NCI-H128 (cell line): ENCODE data around the gene TCF7L1.

Source experiments
- DNase-seq: peaks from one replicate; lab custom pipeline; 2025; ENCODE audit not compliant: unreplicated experiment; lab: John Stamatoyannopoulos, UW

TCF7L1 gene

DNA sequence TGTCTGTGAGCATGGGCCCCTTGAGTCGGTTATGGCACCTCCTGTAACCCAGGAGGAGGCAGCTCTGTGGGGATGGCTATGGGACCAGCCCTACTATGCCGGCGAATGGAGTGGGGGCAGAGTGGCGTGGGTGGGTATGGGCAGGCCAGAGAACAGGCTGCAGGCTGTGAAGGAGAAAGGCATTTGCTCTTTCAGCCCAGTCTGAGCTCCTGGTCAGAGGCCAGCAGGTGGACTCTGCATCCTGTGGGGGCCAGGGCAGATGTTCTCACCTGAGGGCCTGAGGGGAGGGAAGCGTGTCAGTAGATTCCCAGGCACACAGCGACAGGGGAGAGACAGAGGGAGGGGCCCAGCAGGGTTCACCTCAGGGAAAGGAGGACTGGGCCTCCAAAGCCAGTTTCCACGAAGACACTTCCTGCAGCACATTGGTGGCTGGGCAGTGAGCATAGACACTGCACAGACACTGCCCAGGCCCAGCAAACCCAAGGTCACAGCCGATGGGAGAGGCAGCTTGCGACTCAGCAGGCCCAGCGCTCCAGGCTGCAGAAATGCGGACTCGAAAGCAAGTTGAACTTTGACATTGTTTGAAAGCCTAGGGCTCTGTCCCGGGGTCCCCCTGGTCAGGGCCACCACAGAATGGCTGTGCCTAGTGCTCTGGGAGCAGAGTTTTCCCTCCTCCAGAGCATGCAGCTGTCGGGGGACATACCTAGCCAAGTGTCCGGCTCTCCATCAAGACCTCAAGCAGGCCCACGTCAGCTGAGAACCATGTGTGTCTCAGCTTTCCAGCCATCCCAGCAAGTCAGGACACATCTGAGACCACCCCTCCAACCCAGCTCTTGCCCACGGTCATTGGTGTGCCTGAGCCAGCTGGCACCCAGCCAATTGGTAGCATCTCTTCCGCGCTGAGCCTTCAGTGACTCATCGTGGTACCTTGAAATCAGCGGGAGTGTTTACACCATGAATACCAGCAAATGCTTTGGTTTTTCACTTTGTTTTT, 140.8 kb downstream of the TCF7L1 start:
- DNase-seq: no peak

DNA sequence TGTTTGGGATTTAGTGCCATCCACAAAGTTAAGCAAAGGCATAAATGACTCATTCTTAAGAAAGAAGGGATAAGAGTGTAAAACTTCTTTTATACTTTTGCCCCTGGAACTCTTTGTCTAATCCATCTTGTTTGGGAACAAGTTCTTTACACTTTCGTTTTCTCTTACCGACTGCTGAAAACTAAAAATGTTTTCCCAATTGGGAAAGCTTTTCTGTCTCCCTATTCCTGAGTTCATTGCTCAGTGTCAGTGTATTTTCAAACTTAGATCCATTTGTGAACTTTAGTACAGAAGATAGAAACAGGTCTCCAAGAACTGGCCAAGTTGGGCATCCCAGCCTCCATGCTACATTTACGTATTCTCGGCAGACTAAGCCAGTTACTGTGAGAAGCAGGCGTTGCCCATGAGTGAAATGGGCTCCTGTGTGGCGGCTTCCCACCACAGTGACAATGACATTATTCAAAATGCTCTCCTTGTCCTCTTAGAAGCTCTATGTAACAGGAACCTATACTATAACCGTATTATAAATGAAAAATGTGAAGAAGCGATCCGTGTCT, 142.9 kb downstream of the TCF7L1 start:
- no peak for DNase-seq

DNA sequence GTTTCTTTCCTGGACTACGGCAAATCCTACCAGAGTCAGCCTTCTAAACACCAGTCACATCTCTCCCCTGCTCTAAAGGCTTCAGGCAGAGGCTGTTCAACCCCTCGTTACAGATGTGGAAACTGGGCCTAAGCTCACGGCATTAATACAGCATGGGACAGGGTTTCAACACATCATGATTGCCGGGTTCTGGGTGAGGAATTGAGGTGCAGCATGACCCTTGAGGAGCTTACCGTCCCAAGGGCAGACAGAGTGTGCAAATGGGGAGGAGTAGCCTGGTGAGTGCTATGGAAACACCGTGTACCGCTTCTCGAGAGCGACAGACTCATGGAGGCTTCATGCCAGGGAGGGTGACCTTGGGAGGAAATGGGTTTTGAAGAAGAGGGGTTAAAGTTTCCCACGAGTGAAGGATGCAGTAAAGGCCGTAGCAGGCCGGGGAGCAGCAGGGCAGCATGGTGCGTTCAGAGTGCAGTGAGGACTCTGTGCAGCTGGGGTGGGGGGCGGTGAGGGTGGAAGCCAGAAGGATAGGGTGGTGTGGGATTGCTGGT, 143.5 kb downstream of the TCF7L1 start:
- no peak for DNase-seq

DNA sequence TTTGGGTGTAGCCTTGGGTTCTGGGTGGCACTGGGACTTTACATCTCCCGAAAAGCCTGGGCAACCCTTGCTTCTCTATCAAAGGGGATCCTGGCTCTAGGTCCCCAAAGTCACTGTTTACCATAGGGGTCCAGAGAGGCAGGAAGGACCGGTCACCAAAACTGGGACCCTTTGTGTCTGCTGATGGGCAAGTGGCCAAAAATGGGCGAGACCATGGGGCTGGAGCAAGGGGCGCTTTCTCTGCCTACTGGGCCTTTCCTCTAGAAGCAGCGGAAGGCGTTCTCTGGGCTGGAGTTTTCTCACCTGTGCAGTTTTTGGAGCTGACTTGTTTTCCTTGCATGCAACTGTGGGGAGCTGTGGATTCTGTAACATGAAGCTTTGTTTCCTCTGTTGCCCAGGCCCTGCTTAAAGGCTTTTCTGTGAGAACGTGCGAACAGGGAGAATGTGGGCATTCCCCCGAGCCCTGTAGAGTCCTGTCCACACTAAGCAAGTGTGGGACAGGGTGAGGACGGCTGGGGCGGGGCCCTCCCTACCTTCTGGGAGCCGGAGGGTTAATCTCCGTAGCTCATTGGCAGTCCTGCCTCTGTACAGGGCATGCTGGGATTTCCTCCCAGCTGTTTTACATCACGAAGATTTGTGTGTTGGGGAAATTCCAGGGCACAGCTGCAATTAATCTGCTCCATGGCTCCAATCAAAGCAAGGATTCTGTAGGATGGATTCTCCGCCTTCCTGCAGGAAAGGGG, 144.4 kb downstream of the TCF7L1 start:
- DNase-seq: no peak

DNA sequence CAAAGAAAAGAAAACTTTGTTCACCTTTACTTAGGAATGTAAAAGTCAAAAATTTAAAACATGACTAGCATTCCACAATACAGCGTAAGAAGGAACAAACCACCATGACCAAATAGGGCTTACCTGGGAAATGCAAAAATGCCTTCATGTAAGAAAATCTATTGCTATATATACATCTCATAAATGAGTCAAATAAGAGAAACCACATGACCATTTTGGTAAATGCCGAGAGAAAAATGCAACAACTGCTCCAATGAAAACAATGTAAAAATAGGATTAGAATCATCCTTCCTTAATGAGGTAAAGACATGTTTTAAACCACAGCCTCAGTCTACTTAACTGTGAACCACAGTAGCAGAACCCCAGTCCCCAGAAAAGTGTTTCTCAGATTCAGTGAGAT, 145.2 kb downstream of the TCF7L1 start:
- no peak for DNase-seq

DNA sequence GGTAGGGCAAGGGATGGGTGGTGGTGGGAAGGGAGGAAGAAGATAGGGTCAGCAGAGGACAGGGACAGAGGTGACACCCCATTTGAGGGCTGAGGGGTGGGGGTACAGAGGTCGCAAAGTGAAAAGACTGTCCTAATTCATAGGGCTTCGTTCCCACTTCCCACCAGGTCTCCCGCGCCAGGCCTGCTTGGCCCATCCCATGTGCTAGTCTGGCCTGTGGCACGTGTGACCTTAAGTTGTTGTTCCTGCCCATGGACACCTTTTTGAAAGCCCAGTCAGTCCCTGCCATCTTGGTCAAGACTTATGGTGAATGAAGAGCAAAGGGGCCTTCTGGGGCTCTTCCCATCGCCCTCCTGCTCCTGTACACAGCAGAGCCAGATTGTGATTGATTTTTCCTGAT, 148.4 kb downstream of the TCF7L1 start:
- DNase-seq: no peak

DNA sequence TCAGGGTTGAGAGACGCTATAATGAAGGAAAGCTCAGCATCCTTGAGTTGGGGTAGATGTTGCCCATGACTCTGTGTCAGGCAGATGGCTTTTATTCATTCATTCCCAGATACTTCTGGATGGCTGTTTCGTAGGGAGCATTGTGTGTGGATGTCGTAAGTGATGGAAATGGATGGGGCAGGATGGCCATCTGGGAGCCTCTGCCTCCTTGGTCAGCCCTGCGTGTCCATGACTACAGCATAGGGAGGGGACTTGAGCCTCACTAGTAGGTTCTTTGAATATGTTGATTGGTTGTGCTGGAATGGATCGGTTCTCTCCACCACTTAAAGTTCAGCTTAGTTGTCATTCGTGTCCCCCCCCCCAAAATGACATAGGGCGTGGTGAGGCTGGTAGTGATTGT, 149.7 kb downstream of the TCF7L1 start:
- no peak for DNase-seq

DNA sequence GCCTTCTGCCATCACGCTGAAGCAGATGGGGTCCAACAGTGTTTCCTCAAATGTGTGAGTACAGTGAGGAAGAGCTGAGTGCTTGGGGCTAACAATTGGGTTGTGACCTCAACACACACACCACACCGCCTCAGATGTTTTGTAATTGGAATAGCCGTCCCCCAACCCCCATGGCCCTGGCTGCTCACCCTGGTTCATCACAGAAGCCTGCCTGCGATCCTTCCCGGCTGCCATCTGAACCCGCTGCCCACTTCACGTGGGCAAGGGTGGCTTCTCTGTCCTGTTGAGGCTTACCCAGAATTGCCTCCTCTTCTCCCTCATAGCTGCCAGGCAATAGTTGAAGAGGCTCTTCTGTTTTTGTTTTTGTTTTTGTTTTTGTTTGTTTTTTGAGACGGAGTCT, 150.4 kb downstream of the TCF7L1 start:
- DNase-seq: no peak

DNA sequence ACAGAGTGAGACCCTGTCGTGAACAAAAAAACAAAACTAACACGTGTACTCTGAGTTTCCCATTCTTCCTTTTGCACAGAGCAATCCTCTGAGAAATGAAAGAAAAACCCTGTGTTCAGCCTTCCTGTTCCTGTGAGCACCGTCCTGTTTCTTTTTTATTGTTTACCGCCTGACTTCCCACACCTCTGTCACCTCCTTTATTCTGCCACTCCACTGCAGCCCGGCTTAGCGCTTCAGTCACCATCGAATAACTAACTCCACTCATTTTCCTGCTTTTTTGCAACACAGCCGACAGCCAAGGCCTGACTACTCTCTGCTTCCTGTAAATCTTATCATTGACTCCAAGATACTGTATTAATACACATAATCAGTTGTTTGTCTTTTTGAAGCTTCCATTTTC, 153.7 kb downstream of the TCF7L1 start:
- no peak for DNase-seq

DNA sequence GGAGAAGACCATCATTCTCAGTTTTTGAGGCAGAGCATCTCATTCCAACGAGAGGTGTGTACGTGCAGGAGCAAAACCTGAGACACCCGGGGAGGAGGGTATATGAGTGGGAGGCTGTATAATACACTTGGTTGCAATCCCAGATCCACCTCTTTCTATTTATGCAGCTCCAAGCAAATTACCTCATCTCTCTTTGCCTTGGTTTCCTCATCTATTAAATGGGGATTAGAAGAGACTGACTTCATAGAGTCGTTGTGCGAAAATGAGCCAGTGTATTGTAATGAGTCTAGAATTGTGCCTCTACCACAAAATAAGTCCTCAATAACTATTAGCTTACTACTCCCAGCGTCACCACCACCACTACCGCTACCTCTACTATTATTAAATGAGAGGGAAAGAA, 154.5 kb downstream of the TCF7L1 start:
- DNase-seq: no peak

DNA sequence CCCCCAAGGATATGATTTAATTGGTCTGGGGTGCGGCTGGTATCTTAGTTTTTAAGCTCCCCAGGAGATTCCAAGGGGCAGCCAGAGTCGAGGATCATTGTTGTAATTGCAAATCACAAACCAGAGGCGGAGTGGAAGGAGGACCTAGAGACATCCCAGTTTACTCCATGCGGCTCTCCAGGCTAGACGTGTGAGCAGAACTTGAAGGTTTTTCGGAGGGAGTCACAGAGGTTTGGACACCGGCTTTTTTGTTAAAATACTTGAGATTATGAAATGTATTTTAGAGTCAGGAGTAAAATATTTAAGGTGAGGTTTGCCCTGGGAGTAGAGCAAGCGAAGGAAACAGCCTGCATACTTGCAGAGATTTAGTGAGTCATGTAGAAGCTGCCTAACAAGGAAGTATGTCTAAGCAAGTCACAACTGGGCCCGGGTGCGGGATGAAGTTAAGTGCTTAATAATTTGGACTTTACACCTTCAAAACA, 155.1 kb downstream of the TCF7L1 start:
- DNase-seq: no peak

DNA sequence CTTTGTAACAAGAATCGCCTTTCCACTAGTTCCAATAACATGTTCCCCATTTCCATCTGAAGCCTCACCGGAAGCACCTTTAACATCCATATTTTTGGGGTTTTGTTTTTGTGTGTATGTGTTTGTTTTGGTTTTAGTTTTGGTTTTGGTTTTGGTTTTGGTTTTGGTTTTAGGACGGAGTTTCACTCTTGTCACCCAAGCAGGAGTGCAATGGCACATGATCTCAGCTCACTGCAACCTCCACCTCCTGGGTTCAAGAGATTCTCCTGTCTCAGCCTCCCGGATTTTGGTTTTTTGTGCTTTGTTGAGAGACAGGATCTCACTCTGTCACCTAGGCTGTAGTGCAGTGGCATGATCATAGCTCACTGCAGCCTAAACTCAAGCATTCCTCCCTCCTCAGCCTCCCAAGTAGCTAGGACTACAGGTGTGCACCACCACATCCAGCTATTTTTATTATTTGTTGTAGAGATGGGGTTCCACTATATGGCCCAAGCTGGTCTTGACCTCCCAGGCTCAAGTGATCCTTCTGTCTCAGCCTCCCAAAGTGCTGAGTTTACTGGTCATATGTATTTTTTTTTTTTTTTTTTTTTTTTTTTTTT, 158.3 kb downstream of the TCF7L1 start:
- no peak for DNase-seq

DNA sequence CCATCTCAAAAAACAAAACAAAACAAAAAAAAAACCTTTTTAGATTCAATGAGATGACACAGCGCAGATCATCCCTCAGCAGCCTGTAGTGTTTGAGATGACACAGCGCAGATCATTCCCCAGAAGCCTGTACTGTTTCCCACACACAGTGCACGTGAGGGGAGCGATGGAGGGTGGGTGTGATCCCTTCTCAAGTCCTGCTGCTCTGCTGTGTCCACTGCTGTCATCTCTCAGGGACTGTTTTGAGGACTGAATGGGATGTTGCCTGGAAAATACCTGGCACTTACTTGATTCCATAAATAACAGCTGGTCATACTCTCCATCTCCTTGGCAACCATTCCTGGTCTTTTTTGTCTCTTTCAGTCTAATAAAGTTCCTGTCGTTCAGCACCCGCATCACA, 168.9 kb downstream of the TCF7L1 start:
- DNase-seq: no peak

DNA sequence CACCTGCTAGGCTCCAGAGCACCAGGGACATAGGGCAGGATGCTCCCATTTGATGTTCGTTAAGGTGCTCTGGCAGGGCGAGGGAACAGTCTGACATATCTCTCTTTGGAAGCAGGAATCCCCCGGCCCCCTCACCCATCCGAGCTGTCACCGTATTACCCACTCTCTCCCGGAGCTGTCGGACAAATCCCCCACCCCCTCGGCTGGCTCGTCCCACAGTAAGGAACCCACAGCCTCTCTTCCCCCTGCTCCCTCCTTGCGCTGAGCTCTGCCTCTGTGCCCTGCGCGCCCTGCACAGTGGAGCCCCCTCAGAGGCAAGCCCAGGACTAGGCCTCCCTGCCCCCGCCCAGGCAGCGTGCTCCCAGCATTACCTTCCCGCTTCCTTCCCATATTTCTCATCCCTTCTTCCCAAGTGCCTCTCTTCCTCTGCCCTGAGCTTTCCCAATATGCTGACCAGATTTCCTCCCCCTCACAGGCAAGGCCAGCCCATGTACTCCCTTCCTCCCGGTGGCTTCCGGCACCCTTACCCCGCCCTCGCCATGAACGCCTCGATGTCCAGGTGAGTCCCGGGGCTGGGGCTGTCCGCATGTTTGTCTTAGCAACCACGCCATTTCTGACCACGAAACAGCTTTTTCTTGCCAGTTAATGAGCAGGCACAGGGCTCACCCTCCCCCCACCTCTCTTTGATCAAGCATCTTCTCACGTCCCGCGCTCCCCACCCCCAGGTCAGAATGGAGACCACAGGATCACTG, 170.8 kb downstream of the TCF7L1 start:
- DNase-seq: no peak

DNA sequence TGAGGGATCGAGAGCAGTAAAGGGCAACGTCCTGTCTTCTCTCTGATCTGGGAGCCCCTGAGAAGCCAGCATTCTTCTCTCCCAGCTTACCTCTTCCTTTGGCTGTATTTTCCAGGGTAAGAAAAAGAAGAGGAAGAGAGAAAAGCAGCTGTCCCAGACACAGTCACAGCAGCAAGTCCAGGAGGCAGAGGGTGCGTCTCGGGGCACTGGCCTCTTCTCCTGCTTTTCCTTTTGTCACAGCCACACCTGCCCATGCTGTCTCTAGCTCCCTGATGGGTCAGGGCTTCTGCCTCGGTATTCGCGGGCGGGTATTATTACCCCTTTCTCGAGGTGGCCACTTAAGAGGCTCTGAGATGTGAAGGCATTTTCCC, 174.3 kb downstream of the TCF7L1 start:
- no peak for DNase-seq

DNA sequence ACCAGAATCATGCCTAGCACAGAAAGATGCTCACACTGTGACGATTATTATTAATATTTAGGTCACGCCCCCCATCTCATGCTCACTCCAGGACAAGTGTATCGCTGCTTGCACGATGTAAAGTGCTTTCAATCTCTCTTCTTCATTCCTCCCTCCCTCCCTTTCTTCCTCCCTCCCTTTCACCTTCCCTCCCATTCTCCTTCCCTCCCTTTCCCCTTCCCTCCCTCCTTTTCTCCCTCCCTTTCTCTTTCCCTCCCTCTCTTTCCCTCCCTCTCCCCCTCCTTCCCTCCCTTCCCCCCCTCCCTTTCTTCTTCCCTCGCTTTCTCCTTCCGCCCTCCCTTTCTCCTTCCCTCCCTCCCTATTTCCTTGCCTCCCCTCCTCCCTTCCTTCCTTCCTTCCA, 175.0 kb downstream of the TCF7L1 start:
- no peak for DNase-seq

DNA sequence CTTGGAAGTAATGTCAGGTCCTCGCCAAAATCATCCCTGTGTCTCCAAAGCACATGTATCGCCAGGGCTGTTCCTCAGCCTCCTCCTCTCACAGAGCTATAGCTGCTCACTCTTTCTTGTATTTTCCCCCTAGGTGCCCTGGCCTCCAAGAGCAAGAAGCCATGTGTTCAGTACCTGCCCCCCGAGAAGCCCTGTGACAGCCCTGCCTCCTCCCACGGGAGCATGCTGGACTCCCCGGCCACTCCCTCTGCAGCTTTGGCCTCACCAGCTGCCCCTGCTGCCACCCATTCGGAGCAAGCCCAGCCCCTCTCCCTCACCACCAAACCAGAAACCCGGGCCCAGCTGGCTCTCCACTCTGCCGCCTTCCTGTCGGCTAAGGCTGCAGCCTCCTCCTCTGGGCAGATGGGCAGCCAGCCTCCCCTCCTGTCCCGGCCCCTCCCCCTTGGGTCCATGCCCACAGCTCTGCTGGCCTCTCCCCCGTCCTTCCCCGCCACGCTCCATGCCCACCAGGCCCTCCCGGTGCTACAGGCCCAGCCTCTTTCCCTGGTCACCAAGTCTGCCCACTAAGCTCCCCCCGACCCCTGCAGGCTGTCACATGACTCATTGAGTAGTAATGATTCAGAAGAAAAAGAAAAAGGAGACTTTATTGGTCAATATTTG, 175.8 kb downstream of the TCF7L1 start:
- no peak for DNase-seq

DNA sequence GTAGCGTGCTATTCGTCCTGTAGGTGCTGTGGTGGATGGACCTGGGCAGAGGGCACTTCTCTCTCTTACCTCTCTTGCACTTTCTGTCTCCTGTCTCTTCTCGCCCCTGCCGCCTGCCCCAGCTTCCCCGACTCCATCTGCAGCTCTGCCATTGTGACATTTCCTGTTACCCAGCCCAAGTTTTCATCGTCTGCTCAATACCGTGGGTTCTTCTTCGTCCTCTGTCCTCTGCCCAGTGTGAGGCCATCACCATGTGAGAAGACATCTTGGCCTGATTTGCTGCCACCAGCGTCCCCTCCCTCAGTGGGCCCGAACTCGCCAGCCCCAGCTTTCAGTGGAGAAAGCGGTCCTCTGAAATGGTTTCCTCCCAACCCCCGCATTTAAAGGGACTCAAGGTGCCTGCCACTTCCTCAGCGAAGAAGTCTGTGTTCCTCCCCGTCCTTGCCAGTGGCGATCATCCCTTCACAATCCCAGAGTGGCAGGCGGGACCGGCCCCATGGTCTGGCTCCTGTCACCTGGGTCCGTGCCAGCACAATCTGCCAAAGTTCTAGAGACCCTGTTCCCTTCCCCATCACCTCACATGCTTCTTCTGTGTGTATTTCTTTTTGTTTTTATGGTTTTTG, 176.6 kb downstream of the TCF7L1 start:
- DNase-seq: no peak

DNA sequence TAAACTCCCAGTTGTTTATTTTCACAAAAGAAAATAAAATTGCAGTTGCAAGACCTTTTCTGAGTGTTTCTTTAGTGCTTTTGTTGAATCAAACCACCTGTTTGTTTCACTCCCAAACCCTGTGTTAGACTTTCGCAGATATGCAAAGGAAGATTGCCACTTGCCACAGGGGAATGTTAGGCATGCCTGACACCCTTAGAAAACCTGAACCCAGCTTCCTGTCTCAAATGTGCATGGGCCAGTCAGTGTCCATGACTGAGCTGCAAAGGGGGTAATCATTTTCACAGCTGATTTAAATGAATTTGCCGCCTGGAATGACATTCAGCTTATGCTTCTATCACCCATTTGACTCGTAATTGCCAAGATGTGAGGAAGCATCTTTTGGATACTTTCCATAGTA, 177.1 kb downstream of the TCF7L1 start:
- no peak for DNase-seq
